Activated T-cell treated with anti-CD3 and anti-CD28 coated beads, Interleukin-2, amount 50 U/mL, for 48 hours (primary cell): Measurements from ENCODE around the gene RAB9A.
"Not testable (repeated sequence)": the region's sequence is repeated elsewhere in the genome, so short reads cannot be mapped to it uniquely, and the experiment has no call there.

Experiments used
- DNase-seq, 2 experiments: peaks; one replicate each; pipeline ENCODE4 v3.0.0-alpha.2; 2020

The RAB9A gene

DNA sequence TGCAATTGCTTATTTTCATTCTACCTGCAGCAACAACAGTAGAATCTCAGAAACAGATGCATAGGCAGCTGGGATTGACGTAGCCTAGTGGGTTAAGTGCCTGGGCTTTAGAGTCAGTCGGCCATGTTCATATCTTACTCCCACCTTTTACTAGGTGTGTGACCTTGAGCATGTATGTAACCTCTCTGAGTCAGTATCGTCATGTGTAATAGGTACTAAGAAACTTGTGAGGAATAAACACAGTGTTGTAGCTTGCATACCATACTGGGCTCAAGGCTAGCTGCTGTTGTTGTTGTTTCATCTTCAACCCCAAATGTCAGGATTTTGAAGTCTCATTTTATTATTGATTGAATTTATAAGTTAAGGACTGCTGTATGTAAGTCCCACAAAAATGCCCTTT lies 14.2 kb downstream of the RAB9A start:
- no peak for DNase-seq

DNA sequence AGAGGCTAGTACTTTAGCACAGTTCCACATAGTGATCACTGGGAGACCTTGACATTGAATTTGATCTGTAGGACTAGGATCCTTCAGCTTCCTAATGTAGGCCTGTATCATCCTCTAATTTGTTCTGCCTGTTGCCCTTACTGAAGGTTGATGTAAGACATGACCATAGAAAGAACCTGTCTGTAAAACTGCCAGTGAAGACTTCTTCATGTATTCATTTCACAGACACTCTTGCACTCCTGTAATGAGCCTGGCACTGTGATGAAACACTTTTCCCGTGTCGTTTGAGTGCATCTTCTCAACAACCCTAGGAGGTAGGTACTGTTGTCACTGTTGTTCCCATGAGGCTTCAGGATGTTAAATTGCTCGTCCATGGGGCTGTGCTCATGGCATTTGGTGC lies 14.7 kb downstream of the RAB9A start:
- no peak for DNase-seq

DNA sequence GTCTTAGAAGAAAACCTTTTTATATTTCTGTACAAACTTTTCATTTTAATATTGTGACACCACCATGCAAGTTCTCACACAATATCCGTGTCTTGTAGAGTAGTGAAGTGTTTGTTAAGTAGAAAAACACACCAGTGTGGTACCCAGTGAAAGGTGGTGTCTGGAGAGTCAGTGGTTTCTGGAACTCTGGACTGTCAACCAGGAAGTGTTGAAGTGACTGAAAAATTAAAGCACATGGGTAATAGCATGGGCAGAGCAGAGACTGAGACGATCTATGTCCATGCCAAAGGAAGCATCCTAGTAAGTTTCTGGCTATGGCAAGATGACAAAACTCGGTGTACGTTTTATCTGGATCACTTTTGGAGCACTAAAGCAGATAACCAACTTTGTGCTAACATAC lies 22.2 kb downstream of the RAB9A start:
- no peak for DNase-seq

DNA sequence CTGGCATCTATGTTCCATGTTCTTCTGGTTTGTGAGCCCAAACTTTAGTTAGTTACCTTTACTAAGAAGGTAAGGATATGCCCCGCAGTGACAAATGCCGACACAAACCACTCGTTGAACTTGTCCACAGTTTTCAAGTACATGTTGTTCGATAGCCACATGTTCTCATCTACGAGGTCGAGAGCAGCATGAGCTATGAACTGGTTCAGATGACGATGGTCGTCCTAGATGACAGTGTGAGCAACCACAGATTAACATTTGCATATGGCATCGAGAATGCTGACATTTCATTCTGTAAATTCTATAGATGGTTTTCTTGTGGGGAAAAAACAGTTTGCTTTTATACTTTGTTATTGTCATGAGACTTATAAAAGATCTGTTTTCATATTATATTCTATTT lies 27.5 kb downstream of the RAB9A start:
- no peak for DNase-seq

DNA sequence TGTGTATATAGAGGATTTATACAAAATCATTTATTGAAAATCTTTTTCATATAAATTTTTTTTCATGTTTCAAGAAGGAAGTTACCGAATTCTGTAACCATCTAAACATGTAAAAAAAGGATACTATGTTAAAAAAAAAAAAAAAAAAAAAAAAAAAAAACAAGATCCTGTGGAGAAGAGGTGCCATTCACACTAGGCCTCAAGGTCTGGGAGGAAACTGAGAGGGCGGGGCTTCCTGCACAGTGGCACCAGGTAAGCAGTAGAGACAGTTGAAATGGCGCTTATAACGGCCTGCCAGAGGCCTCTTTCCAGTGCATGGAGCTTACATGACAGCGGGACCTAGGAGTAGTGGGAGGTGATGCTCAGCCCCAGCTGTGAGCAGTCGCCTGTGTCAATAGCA lies 28.0 kb downstream of the RAB9A start:
- no peak for DNase-seq

DNA sequence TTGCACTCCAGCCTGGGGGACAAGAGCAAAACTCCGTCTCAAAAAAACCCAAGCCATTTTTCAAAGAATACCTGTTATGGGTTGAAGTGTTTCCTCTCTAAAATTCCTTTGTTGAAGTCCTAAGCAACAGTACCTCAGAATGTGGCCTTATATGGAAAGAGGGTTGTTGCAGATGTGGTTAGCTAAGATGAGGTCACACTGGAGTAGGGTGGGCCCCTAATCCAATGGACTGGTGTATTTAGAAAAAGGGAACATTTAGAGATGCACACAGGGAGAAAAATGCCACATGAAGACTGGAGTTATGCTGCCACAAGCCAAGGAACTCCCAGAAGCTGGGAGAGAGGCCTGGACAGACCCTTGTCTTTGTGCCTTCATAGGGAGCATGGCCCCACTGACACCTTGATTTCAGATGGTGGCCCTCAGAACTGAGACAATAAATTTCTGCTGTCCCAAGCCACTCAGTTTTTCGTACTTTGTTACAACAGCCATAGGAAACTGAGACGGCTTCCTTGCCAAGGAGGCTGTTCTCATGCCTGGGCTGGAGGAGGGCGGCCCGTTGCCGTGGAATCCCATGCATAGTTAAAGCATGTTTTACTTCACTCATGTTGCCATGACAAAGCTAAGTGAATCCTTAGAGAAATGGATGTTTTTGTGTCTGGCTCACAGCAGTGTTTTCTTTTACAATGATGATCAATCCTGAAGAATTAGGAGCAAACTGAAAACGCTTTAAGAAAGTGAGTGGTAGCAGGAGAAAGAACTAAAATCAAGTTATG lies 29.0 kb downstream of the RAB9A start:
- DNase-seq, result no peak

DNA sequence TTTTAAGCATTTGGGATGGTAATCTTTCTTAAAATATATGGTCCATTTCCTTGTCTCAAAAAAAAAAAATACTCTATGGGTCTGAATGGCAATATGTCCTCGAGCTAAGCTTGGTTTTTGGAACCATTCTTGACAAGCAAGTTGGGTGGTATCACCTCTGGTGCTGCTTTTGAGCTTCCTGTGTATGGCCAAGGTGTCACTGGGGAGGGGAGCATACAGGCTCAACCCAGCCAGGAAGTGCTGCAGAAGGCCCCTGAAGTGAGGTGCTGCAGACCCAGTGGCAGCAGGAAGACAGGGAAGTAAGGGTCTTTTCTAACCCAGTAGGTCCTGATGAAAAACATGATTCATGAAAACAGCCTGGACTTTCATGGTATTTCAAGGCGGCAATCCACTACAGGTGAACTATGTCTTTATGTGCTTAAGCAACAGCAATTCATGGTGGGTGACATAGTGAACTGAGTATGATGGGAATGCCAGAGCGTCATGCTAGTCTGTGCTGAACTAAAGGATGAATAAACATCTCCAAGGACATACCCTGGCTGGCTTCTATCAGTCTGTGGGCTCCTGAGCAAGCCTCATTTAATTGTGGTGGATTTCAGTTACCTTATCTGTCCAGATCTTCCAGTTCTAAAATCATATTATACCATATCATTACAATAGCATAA lies 30.4 kb downstream of the RAB9A start:
- DNase-seq, result no peak

DNA sequence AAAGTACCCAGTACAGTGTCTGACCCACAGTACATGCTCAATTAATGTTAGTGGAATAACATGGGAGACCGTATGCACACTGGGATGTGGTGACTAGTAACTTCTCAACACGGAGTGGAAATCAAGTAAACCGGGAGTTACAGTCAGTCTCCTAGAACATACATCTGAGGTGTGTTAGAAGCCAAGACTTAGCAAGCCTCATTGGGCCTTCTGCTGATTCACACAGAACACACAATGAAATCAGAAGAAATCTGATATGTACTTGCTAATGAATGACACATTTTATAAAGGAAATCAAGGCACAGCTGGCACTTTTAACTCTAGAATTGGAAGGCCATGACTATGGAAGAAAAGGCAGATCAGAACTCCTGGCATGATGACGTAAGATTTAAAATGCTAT lies 32.4 kb downstream of the RAB9A start:
- no peak for DNase-seq

DNA sequence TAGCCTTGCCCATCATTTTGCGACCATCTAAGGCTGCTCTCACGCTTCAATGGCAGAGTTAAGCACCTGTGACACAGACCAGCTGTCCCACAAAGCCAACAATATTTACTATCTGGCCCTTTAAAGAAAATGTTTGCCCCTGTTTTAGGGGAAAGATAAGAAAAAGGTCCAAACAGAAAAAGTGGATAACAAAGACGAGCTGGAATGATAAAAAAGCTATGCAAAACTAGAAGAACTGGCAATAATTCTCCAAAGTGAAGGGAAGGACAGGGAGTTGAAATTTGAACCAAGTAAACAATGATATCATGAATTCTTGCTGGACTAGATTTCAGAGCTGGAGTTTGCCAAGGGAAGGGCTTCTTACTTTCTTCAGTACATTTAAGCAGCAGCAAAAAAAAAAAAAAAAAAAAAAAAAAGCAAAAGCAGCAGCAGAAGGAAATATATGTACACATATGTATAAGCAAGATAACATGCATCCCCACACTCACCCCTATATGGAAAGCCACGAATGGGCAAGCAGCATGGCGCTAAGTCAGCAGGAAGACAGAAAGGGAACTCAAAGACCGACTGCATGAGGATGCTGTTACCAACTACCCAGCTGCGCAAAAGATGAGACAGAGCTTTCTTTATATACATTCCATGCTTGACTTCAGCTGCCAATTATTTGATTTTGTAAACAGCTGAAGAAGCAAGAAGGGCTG lies 33.0 kb downstream of the RAB9A start:
- no peak for DNase-seq

DNA sequence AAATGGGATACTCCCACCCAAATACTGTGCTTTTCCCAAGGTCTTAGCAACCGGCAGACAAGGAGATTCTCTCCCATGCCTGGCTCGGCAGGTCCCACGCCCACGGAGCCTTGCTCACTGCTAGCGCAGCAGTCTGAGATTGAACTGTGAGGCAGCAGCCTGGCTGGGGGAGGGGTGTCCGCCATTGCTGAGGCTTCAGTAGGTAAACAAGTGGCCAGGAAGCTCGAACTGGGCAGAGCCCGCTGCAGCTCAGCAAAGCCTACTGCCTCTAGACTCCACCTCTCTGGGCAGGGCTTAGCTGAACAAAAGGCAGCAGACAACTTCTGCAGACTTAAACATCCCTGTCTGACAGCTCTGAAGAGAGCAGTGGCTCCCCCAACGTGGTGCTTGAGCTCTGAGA lies 36.0 kb downstream of the RAB9A start:
- peak; percentile 33 to 54 for DNase-seq

DNA sequence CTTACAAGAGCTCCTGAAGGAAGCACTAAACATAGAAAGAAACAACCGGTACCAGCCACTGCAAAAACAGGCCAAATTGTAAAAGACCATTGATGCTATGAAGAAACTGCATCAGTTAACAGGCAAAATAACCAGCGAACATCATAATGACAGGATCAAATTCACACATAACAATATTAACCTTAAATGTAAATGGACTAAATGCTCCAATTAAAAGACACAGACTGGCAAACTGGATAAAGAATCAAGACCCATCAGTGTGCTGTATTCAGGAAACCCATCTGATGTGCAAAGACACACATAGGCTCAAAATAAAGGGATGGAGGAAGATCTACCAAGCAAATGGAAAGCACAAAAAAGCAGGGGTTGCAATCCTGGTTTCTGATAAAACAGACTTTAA lies 37.7 kb downstream of the RAB9A start:
- not testable (repeated sequence) for DNase-seq

DNA sequence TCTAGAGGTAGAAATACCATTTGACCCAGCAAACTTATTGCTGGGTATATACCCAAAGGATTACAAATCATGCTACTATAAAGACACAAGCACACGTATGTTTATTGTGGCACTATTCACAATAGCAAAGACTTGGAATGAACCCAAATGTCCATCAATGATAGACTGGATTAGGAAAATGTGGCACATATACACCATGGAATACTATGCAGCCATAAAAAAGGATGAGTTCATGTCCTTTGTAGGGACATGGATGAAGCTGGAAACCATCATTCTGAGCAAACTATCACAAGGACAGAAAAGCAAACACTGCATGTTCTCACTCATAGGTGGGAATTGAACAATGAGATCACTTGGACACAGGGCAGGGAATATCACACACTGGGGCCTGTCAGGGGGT lies 41.6 kb downstream of the RAB9A start:
- DNase-seq, result not testable (repeated sequence)

DNA sequence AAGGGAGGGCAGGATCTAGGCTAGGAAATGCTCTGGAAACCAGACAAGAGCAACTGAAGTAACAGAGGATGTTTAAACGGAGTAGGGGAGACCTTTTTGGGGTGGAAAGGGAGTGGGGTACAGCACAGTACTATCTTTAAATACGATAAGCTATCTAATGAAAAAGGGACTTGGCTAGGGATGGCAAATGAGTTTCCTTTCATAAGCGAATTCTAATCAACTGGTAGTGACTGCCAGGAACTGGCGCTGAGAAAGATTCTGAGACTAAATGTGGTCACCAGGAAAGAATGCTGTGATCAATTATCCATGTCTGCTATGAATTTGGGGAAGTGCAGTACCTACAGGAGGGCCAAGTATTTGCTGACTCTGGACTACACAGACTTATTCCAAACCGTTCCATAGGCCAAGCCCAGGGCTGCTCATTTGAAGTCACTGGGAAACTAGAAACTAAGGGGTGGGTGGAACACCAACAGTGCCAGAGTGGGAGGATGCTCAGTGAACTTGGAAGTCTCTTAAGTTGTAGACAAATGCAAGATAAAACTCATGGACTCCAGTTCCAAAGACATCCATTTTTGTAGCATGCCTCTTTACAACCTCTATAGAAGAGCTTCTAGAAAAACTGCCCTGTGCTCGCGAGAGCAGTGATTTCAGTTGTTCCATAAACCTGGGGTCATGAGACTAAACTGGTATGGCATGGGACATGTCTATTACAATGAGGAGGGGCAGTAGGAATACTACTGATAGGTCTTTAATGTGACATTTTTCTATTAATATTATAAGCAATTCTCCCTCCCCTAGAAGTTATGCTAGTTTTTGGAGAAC lies 43.5 kb downstream of the RAB9A start:
- no peak for DNase-seq

DNA sequence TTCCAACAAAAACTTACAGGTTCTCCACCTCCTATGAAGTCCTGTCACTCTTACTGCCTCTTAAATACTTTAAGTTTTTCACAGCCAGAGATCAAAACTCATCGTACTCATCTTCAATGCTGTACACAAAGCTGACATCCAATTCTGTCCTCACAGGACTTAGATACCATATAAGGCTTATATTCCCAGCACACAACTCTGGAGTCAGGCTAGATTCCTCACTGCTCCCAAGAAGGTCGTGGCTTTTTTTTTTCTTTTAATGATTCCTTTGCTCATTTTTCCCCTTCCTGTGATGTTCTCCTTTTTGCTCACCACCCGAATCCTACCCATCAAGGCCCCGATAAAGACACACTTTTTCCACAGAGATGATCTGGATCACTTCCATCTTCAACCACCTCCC lies 44.6 kb downstream of the RAB9A start:
- no peak for DNase-seq

DNA sequence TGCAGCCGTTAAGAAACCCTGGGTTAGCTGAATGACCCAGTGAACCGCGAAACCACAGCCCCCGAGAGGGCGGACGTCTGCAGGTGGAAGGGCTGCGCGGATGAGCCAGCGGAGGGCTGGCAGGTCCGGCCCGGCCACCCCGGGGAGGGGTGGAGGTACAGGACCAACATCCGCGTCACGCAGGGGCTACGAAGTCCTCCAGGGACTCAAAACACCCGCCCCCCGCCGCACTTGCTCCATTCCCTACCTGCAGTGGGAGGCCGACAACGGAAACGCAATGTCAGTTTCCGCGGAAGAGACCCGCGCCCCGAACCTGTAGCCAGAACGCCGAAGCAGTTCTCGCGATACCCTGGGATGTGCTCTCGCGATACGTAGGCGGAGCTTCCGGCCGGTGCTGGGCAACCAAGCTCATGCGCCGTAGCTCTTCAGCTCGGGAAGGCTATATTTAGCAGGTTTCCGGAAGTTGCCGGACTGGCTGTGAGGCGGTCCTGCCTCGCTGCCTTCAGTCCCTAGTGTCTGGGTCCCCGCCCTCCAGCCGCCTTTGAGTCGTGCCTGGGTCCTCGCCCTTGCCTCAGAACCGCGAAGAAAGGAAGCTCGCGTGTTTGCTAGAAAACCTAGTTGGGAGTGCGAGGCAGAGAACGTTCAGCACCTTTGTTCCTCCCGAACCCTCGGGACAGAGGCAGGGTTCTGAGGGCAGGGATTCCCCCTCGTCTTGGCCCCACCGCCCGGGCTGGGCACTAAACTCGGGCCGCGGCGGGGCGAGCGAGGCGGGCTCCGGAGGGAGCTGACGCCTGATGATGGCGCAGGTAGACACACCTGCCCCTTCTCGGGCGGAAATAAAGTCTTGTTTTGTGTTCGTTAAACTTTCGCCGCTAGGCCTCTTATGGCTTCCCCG lies 45.6 kb downstream of the RAB9A start, which contains the start of the genes OFD1 and TRAPPC2:
OFD1 (plus strand) TSS at position 471 of the 895 bp plus-strand sequence; CDS start at position 795, 324 bp downstream.
TRAPPC2 (minus strand) TSS at position 343 of the 895 bp plus-strand sequence. CDS start 14,657 bp downstream, outside the sequence.
- DNase-seq, result peak; percentile 92 to 94

DNA sequence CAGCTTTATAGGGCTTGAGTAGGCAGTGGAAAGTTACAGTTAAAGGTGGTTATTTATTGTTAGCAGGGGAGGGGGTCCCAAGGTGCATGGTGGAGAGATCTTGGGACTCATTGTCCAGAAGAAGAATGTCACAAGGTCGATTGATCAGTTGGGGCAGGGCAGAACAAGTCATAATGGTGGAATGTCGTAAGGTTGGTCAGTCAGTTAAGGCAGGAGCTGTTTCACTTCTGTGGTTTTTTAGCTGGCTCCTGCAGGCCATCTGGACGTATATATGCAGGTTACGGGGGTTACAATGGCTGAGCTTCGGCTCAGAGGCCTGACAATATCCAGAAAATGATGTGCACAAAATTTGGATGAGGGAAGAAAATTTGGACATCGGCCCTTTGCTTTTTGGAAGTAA lies 52.8 kb downstream of the RAB9A start:
- DNase-seq, result no peak

DNA sequence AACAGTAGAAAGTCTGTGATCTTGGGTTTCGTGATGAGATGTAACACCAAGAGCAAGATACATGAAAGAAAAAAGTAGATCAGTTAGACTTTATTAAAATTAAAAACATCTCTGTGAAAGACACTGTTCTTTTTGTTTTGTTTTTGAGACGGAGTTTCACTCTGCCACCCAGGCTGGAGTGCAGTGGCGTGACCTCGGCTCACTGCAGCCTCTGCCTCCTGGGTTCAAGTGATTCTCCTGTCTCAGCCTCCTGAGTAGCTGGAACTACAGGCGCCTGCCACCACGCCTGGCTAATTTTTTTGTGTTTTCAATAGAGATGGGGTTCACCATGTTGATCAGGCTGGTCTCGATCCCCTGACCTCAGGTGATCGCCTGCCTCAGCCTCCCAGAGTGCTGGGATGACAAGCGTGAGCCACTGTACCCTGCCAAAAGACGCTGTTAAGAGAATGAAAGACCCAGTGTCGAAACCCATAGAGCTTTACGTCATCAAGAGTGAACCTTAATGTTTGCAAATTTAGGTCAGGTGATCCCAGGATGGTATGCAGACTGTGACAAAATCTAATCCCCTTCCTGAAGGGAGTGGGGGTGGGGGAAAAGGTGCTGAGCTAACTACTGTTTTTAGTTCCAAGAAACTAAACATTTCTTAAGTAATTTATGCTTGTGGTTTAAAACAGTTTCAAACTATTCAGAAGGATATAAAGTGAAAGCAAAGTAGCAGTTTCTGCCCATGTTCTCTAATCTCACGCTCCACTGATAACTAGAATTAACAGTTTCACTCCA lies 53.7 kb downstream of the RAB9A start:
- DNase-seq, result peak; percentile 30 to 48

DNA sequence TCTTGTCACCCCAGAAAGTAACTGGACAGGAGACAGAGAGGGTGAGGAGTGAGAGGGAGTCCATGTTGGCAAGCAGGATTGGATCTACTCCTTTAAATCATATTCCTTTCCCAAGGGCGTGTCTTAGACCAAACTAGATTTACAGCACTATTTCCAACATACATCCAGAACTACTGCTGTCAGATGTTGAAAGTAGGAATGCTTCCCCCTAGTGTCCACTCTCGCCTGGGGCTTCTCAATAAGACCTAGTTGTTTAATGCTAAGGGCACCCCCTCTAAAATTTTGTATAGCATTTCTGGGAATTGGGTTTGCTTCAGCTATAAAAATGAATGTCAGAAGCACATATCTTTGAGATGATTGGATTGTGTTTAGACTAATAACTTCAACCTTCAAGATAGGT lies 58.9 kb downstream of the RAB9A start:
- no peak for DNase-seq

DNA sequence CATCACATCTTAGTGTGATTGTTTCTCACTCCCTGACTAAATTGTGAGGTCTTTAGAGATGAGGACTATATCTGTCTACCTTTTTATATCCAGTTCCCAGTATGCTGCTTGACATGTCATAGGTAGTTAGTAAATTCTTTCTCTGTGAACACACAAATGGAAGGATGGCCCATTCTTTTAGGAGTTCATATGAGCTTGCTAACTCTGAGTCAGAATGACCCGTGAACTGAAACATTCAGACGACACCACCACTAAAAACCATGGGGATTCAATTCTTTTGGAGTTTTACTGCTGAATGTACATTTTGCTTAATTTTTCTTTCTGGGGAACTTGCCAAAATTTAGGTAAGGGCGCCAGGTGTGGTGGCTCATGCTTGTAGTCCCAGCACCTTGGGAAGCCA lies 59.6 kb downstream of the RAB9A start:
- no peak for DNase-seq

DNA sequence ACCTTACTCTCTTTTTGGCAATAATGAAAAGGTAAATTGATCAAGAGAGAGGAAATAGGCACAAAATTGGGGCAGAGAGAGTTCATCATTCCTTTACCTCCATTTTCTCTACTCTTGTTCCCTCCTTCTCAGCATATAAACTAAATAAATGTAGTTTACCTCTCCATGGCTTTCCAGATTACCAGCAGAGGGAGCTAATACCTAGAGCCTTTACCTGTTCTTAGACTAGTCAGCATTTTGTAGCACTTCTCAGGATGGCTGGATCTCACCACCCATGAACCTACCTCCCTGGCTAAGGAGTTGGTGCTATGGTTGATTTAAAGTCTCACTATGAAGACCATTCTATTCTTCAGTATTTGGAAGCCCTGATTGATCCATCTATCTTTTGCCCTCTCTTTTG lies 61.3 kb downstream of the RAB9A start:
- no peak for DNase-seq

DNA sequence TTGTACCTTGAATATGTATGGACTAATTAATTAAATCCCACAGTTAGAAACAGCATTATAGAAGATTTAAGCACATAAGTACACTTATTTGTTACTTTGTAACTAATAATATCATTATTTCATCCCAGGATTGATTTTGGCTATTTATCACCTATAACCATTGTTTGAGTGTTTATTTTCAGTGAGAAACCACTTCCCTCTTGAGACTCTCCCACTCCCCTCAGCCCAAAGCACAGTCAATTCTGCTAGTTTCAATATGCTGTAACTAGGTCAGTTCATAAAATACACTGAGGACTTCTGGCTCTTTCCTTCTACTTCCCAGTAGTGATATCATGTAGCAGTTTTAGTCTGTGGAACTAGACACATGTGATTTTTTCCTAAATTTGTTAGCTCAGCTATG lies 61.9 kb downstream of the RAB9A start:
- DNase-seq, result no peak
